ENCODE data around the gene KIF24.

- TF ChIP-seq CTCF (conservative IDR thresholded peaks at IDR 0.05; ENCODE audit: low read length) (no peak), EZH2phosphoT487 (IDR thresholded peaks at IDR 0.05; ENCODE audit: borderline replicate concordance, low read depth, low read length) (no peak)
These were observed 18.7 kb upstream of the KIF24 start for GRCh38 chr9:34347800-34348158.

All from OCI-LY7 (cell line).